Measurements from ENCODE around the gene TIRAP. TPM values are rescaled to one million over a fixed set of nuclear protein-coding genes. Genes with fewer than 3 reads are reported as not detected.

TIRAP gene
- total RNA-seq, 4 donors from 2014 or later: 4.5 to 5.8 (median 5.6) TPM

GRCh38 chr11:126268361-126268707, 14.6 kb upstream of the TIRAP start:
- ATAC-seq (peak; percentile 38 to 39), DNase-seq (no peak)
- no peak for TF ChIP-seq POLR2A (IDR thresholded peaks at IDR 0.05)
- TF ChIP-seq, protein P1, sequence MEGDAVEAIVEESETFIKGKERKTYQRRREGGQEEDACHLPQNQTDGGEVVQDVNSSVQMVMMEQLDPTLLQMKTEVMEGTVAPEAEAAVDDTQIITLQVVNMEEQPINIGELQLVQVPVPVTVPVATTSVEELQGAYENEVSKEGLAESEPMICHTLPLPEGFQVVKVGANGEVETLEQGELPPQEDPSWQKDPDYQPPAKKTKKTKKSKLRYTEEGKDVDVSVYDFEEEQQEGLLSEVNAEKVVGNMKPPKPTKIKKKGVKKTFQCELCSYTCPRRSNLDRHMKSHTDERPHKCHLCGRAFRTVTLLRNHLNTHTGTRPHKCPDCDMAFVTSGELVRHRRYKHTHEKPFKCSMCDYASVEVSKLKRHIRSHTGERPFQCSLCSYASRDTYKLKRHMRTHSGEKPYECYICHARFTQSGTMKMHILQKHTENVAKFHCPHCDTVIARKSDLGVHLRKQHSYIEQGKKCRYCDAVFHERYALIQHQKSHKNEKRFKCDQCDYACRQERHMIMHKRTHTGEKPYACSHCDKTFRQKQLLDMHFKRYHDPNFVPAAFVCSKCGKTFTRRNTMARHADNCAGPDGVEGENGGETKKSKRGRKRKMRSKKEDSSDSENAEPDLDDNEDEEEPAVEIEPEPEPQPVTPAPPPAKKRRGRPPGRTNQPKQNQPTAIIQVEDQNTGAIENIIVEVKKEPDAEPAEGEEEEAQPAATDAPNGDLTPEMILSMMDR (IDR thresholded peaks at IDR 0.05 in 4 of 5, conservative IDR thresholded peaks at IDR 0.05 in 1 of 5): no peak
- peaks cover 0 to 53% of the 10 kb centered on the region in 2 donors for H3K36me3 ChIP-seq
- in situ Hi-C loops (cut with MboI; ENCODE audit: low sequenced_read_pairs in 4 of 4): loop anchor here in 1 of 4 donors (5.0 kb wide), 1 partner anchor 56 kb away; the partner anchor contains the start of genes FAM118B and RPUSD4
- no peaks in the 10 kb centered on the region for H3K27me3 ChIP-seq
- peak overlapping the region; percentile 82 to 99 (median 88) for H3K4me3 ChIP-seq
- peaks cover 22% of the 10 kb centered on the region in 2 donors for H3K4me1 ChIP-seq
- H3K9me3 ChIP-seq: no peaks in the 10 kb centered on the region
- intact Hi-C loops (cut with DNase I; ENCODE audit: low total_unique reads): loop anchor here (1.0 to 5.0 kb wide), 4 partner anchors 15 to 206 kb away; partner anchors contain the start of genes CDON, FAM118B, RPUSD4 and TIRAP
- peak overlapping the region; percentile 87 to 96 (median 91) for H3K27ac ChIP-seq

GRCh38 chr11:126268708-126269579, 13.9 kb upstream of the TIRAP start, which contains the start of the genes FOXRED1 and SRPRA:
FOXRED1 (plus strand) TSS chr11:126269154; CDS start chr11:126269207, 53 bp downstream.
SRPRA (minus strand) TSS chr11:126268895; CDS start chr11:126268804, 91 bp downstream.
- ATAC-seq (peak; percentile 91 to 94), DNase-seq (peak; percentile 99 to 100)
- in situ Hi-C loops (cut with MboI; ENCODE audit: low sequenced_read_pairs in 4 of 4): loop anchor here in 1 of 4 donors (5.0 kb wide), 1 partner anchor 57 kb away; the partner anchor contains the start of genes FAM118B and RPUSD4
- peak within 1 kb of the TSS; percentile 87 to 96 (median 91) for H3K27ac ChIP-seq
- H3K4me1 ChIP-seq: peaks cover 22% of the 10 kb centered on the region in 2 donors
- peaks cover 0 to 53% of the 10 kb centered on the region in 2 donors for H3K36me3 ChIP-seq
- intact Hi-C loops (cut with DNase I; ENCODE audit: low total_unique reads): loop anchor here (1.0 to 5.0 kb wide), 4 partner anchors 14 to 206 kb away; partner anchors contain the start of genes CDON, FAM118B, RPUSD4 and TIRAP
- peak within 1 kb of the TSS; percentile 82 to 99 (median 88) for H3K4me3 ChIP-seq
- no peaks in the 10 kb centered on the region for H3K27me3 ChIP-seq
- TF ChIP-seq POLR2A (IDR thresholded peaks at IDR 0.05): peak; percentile 76 to 86
- TF ChIP-seq, protein P1 (IDR thresholded peaks at IDR 0.05 in 4 of 5, conservative IDR thresholded peaks at IDR 0.05 in 1 of 5): peak in 1 of 5 experiments; percentile 8
- no peaks in the 10 kb centered on the region for H3K9me3 ChIP-seq

GRCh38 chr11:126277322-126277721, 5.6 kb upstream of the TIRAP start:
- Histone ChIP-seq H3K27me3 (no peaks in the 10 kb centered on the region), H3K4me1 (peaks cover 6 to 7% of the 10 kb centered on the region in 2 donors), H3K9me3 (no peaks in the 10 kb centered on the region), H3K4me3 (no peak overlapping the region), H3K36me3 (peaks cover 0 to 47% of the 10 kb centered on the region in 2 donors), H3K27ac (no peak overlapping the region)
- intact Hi-C loops (cut with DNase I; ENCODE audit: low total_unique reads) (no loop called here), in situ Hi-C loops (cut with MboI; ENCODE audit: low sequenced_read_pairs in 4 of 4) (loop anchor here in 1 of 4 donors (10.0 kb wide), 1 partner anchor 63 kb away; the partner anchor contains the start of genes FAM118B and RPUSD4)
- DNase-seq: no peak
- TF ChIP-seq, protein P1 (IDR thresholded peaks at IDR 0.05 in 4 of 5, conservative IDR thresholded peaks at IDR 0.05 in 1 of 5): no peak
- no peak for TF ChIP-seq POLR2A (IDR thresholded peaks at IDR 0.05)
- no peak for ATAC-seq

GRCh38 chr11:126277780-126278179, 5.1 kb upstream of the TIRAP start:
- Histone ChIP-seq H3K27ac (no peak overlapping the region), H3K9me3 (no peaks in the 10 kb centered on the region), H3K36me3 (peaks cover 0 to 44% of the 10 kb centered on the region in 2 donors), H3K27me3 (no peaks in the 10 kb centered on the region), H3K4me3 (no peak overlapping the region), H3K4me1 (peaks cover 7 to 8% of the 10 kb centered on the region in 2 donors)
- no peak for DNase-seq
- in situ Hi-C loops (cut with MboI; ENCODE audit: low sequenced_read_pairs in 4 of 4) (loop anchor here in 1 of 4 donors (10.0 kb wide), 1 partner anchor 63 kb away; the partner anchor contains the start of genes FAM118B and RPUSD4), intact Hi-C loops (cut with DNase I; ENCODE audit: low total_unique reads) (no loop called here)
- TF ChIP-seq, protein P1 (IDR thresholded peaks at IDR 0.05 in 4 of 5, conservative IDR thresholded peaks at IDR 0.05 in 1 of 5): no peak
- TF ChIP-seq POLR2A (IDR thresholded peaks at IDR 0.05): no peak
- no peak for ATAC-seq

Data from gastrocnemius medialis (tissue), 4 donors.